BLaER1 (cell line): ENCODE results near the gene UNC45A.

Source experiments
- H3K27ac ChIP-seq: shearing (Covaris generic); formaldehyde crosslinking; 2 replicates; pipeline ENCODE4 v1.8.1; 2022
- H3K27me3 ChIP-seq: shearing (Covaris generic); formaldehyde crosslinking; 2 replicates; pipeline ENCODE4 v1.8.1; 2022
- H3K36me3 ChIP-seq: shearing (Covaris generic); formaldehyde crosslinking; 2 replicates; pipeline ENCODE4 v1.8.1; 2022
- H3K4me1 ChIP-seq: shearing (Covaris generic); formaldehyde crosslinking; 2 replicates; pipeline ENCODE4 v1.8.1; 2022
- H3K4me2 ChIP-seq: shearing (Covaris generic); formaldehyde crosslinking; 2 replicates; pipeline ENCODE4 v1.8.1; 2022
- H3K4me3 ChIP-seq: shearing (Covaris generic); formaldehyde crosslinking; 2 replicates; pipeline ENCODE4 v1.8.1; 2022
- H3K9ac ChIP-seq: shearing (Covaris generic); formaldehyde crosslinking; 2 replicates; pipeline ENCODE4 v1.8.1; 2022
- H3K9me3 ChIP-seq: shearing (Covaris generic); formaldehyde crosslinking; 2 replicates; pipeline ENCODE4 v1.8.1; 2022
- H4K20me1 ChIP-seq: shearing (Covaris generic); formaldehyde crosslinking; 2 replicates; pipeline ENCODE4 v1.8.1; 2022
- Cebpa-rat ChIP-seq: shearing (Covaris generic); IDR thresholded peaks from 2 replicates; pipeline ENCODE4 v1.8.1; 2022

Gene UNC45A

DNA sequence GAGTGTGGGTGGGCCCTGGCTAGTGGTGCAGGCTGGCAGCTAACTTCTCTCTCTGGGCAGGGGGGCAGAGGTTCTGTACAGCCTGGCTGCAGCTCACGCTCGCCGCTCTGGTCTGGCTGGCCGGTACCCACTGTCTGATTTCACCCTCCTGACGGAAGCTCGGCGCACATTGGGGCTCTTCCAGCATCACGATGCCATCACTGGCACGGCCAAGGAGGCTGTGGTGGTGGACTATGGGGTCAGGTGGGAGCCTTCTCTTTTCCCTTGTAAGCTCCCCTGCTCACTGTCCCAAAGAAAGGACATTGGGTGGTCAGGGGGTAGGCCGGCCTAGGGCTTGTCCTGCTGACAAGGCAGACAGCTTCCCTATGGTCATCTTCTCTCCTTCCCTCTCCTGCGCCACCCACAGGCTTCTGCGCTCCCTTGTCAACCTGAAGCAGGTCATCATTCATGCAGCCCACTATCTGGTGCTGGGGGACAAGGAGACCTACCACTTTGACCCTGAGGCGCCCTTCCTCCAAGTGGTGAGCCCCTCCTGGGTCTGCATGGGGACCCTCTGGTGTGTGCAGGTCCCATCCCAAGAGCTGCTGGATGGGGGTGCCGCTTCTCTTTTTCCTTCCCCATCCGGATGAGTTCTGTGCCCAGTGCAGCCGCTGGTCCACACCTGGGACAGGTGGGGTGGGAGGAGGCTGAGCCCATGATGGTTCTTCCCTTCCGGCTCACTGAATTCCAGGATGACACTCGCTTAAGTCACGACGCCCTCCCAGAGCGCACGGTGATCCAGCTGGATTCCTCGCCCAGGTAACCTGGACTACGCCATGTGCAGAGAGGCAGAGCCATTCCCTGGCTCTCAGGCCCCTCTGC lies 24.4 kb upstream of the UNC45A start:
- no peak for TF ChIP-seq Cebpa-rat
- Histone ChIP-seq H3K9me3 (no peaks in the 10 kb centered on the region), H3K36me3 (peaks cover 100% of the 10 kb centered on the region)

DNA sequence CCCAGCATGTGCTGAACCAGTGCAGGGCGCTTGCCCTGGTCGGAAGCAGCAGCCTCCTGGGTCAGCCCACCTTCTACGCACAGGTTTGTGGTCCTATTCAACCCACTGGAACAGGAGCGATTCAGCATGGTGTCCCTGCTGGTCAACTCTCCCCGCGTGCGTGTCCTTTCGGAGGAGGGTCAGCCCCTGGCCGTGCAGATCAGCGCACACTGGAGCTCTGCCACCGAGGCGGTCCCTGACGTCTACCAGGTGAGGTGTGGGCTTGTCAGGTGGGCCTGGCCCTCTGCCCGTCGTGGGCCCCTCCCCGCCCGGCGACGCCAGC lies 23.8 kb upstream of the UNC45A start:
- H3K27ac ChIP-seq: no peak overlapping the region
- no peak overlapping the region for H3K9ac ChIP-seq
- peaks cover 31% of the 10 kb centered on the region for H3K4me1 ChIP-seq
- H3K4me3 ChIP-seq: no peak overlapping the region
- H3K4me2 ChIP-seq: no peak overlapping the region
- H3K9me3 ChIP-seq: no peaks in the 10 kb centered on the region
- peaks cover 100% of the 10 kb centered on the region for H3K36me3 ChIP-seq
- 0 out of 2 replicates have a peak, but pooled peaks cover 9% of the 10 kb centered on the region for H4K20me1 ChIP-seq
- TF ChIP-seq Cebpa-rat: no peak
- no peaks in the 10 kb centered on the region for H3K27me3 ChIP-seq

More for the DNA sequence above, 24.4 kb upstream of the UNC45A start:
- Histone ChIP-seq H3K9ac (no peak overlapping the region), H3K4me1 (peaks cover 25% of the 10 kb centered on the region), H3K27me3 (no peaks in the 10 kb centered on the region), H3K4me3 (no peak overlapping the region), H3K4me2 (no peak overlapping the region), H4K20me1 (peaks cover 9% of the 10 kb centered on the region; the same call in 1 of the 2 replicates), H3K27ac (no peak overlapping the region)

DNA sequence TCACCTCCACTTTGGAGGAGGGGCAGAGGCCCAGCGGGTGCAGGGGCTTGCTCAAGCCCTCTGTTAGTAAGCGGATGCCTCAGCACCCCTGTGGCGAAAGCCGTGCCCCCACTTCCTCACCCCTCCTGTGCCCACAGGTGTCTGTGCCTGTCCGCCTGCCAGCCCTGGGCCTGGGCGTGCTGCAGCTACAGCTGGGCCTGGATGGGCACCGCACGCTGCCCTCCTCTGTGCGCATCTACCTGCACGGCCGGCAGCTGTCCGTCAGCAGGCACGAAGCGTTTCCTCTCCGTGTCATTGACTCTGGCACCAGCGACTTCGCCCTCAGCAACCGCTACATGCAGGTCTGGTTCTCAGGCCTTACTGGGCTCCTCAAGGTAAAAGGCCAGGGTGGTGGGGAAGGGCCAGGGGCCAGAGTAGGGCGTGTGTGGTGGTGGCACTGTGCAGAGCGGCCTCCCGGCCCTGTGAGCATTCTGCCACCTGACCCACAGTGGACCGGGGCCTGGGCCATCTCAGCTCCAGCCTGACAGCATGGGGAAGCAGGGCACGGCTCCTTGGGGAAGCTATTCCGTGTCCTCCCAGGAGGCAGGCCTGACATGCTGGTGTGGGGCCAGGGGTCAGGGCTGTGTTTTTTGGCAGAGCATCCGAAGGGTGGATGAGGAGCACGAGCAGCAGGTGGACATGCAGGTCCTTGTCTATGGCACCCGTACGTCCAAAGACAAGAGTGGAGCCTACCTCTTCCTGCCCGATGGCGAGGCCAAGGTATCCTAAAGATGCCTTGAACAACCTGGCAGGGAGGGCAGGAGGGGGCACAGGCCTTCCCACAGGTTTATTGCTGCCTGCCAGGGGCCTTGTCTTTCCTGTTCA lies 22.9 kb upstream of the UNC45A start:
- Histone ChIP-seq H3K4me2 (no peak overlapping the region), H3K27ac (no peak overlapping the region), H3K9me3 (no peaks in the 10 kb centered on the region), H3K27me3 (no peaks in the 10 kb centered on the region), H3K36me3 (peaks cover 100% of the 10 kb centered on the region), H3K4me1 (peaks cover 31% of the 10 kb centered on the region), H3K9ac (no peak overlapping the region), H4K20me1 (0 out of 2 replicates have a peak, but pooled peaks cover 5% of the 10 kb centered on the region), H3K4me3 (no peak overlapping the region)
- no peak for TF ChIP-seq Cebpa-rat

DNA sequence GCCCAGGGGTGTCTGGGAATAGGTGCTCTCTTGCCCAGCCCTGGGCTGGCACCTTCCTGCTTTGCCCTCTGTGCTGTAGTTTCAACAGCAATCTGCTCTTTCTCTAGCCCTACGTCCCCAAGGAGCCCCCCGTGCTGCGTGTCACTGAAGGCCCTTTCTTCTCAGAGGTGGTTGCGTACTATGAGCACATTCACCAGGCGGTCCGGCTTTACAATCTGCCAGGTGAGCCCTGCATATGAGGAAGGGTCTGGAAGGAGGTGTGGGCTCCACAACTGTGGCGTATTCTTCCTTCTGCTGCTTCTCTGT lies 22.4 kb upstream of the UNC45A start:
- Histone ChIP-seq H4K20me1 (0 out of 2 replicates have a peak, but pooled peaks cover 5% of the 10 kb centered on the region), H3K9me3 (no peaks in the 10 kb centered on the region), H3K27me3 (no peaks in the 10 kb centered on the region), H3K4me3 (no peak overlapping the region), H3K36me3 (peaks cover 100% of the 10 kb centered on the region), H3K9ac (no peak overlapping the region), H3K4me2 (no peak overlapping the region), H3K4me1 (peaks cover 31% of the 10 kb centered on the region), H3K27ac (no peak overlapping the region)
- no peak for TF ChIP-seq Cebpa-rat

DNA sequence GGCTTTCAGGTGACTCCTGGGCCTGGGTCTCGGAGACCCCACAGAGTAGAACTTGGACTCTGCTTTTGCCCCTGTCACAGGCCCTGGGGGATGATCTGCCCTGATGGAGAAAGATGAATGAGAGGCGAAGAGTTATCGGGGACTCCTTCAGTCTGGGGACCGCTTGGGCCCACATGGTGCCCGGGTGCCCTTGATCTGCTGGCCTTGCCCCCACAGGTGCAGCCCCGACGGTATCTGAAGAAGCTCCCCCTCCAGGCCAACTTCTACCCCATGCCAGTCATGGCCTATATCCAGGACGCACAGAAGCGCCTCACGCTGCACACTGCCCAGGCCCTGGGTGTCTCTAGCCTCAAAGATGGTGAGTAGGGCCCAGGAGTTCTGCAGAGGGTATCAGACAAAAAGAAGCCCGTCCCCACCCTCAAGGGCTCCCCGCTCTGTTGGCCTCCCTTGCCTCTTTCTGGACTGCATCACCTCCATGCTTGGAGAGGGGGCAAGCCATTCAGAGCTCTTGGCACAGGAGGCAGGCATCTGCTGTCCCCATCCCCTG lies 21.6 kb upstream of the UNC45A start:
- H3K4me1 ChIP-seq: peaks cover 31% of the 10 kb centered on the region
- 0 out of 2 replicates have a peak, but pooled peaks cover 5% of the 10 kb centered on the region for H4K20me1 ChIP-seq
- H3K4me2 ChIP-seq: no peak overlapping the region
- H3K27me3 ChIP-seq: no peaks in the 10 kb centered on the region
- H3K9ac ChIP-seq: no peak overlapping the region
- H3K9me3 ChIP-seq: no peaks in the 10 kb centered on the region
- no peak overlapping the region for H3K4me3 ChIP-seq
- H3K27ac ChIP-seq: no peak overlapping the region
- H3K36me3 ChIP-seq: peaks cover 100% of the 10 kb centered on the region
- TF ChIP-seq Cebpa-rat: no peak

DNA sequence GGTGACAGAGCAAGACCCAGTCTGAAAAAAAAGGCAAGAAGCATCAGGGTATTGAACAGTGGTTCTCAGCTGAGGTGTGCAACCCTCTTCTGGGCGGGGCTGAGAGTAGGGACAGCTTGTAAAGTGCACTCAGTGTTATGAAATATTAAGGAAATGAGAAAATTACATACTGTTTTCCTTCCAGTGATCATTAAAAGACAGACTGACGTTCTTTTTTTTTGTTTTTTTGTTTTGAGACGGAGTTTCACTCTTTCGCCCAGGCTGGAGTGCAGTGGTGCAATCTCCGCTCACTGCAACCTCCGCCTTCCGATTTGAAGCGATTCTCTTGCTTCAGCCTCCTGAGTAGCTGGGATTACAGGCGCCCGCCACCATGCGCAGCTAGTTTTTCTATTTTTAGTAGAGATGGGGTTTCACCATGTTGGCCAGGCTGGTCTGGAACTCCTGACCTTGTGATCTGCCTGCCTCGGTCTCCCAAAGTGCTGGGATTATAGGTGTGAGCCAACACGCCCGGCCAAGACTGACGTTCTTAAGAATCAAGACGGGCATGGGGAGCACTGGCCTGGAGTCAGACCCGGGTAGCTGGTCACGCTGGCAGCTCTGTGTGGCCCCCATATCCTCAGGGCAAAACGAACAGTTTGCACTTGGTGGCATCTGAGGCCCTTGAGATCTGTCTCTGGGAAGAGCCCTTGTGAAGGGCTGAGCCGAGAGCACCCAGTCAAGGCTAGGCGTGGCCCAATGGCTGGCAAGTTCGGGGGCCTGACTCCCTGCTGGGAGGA lies 20.6 kb upstream of the UNC45A start:
- Histone ChIP-seq H3K36me3 (peaks cover 100% of the 10 kb centered on the region), H3K27ac (peak overlapping the region; percentile 74)
- TF ChIP-seq Cebpa-rat: no peak

DNA sequence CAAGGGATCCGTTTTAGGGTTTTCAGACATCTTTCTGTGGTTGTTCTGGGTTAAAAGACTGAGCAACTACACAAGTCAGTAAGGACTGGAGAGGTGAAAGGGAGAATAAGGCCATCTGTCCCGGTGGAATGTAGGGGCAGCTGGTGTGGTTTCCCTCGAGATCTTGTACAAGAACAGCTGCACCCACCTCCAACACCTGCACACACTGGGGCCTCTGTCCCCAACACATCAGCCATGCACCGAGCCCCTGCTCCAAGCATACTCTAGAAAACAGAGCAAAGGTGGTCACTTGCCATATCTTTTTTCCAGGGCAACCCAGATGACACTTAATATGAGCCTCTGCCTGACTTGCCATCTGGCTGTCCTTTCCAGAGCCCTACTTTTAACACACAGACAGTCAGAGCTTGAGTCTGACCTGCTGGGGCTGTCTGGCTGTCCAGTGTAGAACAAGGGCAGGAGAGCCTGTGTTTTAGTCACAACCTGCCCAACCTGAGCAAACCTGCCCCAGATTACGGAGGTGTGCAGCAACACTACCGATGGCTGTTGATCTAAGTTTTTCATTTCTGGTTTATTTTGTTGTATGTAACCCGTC lies 19.8 kb upstream of the UNC45A start:
- Histone ChIP-seq H3K36me3 (peaks cover 100% of the 10 kb centered on the region), H3K9me3 (no peaks in the 10 kb centered on the region), H3K9ac (peak overlapping the region; percentile 39), H4K20me1 (no peaks in the 10 kb centered on the region), H3K4me2 (peak overlapping the region; percentile 68), H3K27ac (peak overlapping the region; percentile 74), H3K27me3 (no peaks in the 10 kb centered on the region), H3K4me3 (no peak overlapping the region), H3K4me1 (peaks cover 25% of the 10 kb centered on the region)
- no peak for TF ChIP-seq Cebpa-rat

More for the DNA sequence above, 20.6 kb upstream of the UNC45A start:
- Histone ChIP-seq H4K20me1 (no peaks in the 10 kb centered on the region), H3K9ac (peak overlapping the region; percentile 39; the same call in 1 of the 2 replicates), H3K4me3 (no peak overlapping the region), H3K4me2 (peak overlapping the region; percentile 68), H3K9me3 (no peaks in the 10 kb centered on the region), H3K4me1 (peaks cover 26% of the 10 kb centered on the region), H3K27me3 (no peaks in the 10 kb centered on the region)

DNA sequence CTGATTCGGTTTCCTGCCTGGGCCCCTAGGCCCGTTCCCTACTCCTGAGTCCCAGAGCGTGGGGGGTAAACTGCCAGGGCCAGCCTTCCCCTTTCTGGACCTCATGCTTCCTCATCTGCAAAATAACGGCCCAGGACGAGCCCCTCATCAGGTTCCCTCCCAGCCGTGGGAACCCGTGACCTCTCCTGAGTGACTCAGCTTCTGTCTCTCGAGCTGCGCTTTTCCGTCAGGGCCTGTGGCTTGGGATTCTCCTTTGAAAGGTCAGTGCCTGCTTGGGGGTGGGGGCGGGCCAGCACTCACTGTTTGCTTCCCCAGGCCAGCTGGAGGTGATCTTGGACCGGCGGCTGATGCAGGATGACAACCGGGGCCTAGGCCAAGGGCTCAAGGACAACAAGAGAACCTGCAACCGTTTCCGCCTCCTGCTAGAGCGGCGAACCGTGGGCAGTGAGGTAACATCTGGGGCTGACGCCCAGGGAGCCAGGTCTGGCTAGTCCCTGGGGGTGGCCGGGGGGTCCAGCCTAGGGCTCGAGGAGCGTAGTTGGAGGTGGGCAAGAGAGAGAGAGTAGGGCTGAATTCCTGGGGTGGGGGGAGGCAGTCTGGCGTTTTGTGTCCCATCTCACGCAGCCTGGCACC lies 19.2 kb upstream of the UNC45A start:
- peak overlapping the region; percentile 39 for H3K9ac ChIP-seq
- H3K36me3 ChIP-seq: peaks cover 100% of the 10 kb centered on the region
- H3K27ac ChIP-seq: peak overlapping the region; percentile 74
- H3K4me1 ChIP-seq: peaks cover 25% of the 10 kb centered on the region
- no peaks in the 10 kb centered on the region for H3K27me3 ChIP-seq
- peak overlapping the region; percentile 68 for H3K4me2 ChIP-seq
- no peaks in the 10 kb centered on the region for H4K20me1 ChIP-seq
- H3K9me3 ChIP-seq: no peaks in the 10 kb centered on the region
- TF ChIP-seq Cebpa-rat: no peak
- no peak overlapping the region for H3K4me3 ChIP-seq

DNA sequence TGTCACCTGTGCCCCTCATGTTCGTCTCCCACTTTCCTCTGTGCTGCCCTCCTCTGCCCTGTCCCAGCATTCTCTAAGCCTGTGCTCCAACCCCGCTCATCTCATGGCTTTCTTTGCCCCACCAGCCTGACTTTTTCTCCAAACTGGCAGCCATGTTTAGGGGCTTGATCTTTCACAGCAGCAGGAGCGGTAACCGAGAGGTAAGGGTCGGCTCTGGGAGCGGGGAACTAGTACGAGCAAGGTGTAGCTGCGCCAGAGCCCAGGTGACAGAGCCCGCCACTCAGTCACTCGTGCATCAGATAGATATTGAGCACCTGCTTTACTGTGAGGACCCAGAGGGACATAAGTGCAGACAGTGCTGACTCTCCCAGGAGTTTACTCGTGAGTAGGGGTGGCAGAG lies 18.6 kb upstream of the UNC45A start:
- no peak for TF ChIP-seq Cebpa-rat
- H3K9ac ChIP-seq: no peak overlapping the region
- H3K4me1 ChIP-seq: peaks cover 25% of the 10 kb centered on the region
- H3K9me3 ChIP-seq: no peaks in the 10 kb centered on the region
- H3K4me2 ChIP-seq: no peak overlapping the region
- H3K27ac ChIP-seq: peak overlapping the region; percentile 74
- H3K27me3 ChIP-seq: no peaks in the 10 kb centered on the region
- no peaks in the 10 kb centered on the region for H4K20me1 ChIP-seq
- H3K36me3 ChIP-seq: peaks cover 100% of the 10 kb centered on the region
- H3K4me3 ChIP-seq: no peak overlapping the region
